SK-N-SH treated with all-trans-retinoic acid at 6 μM for 48 hours (cell line): Measurements from ENCODE around the gene DSP.

Experiments
- ARNTL ChIP-seq: fragments of 450-650 bp; formaldehyde crosslinking; IDR thresholded peaks from 2 replicates; pipeline ENCODE4 v1.5.0; 2020; ENCODE audit warnings: low read depth, mild to moderate bottlenecking, moderate library complexity, borderline replicate concordance
- ESRRG ChIP-seq: fragments of 250-450 bp; sonication (Bioruptor Pico); IDR thresholded peaks from 2 replicates; pipeline ENCODE4 v1.6.1; 2021; ENCODE audit warnings: mild to moderate bottlenecking
- ISL1 ChIP-seq: fragments of 250-450 bp; sonication (Bioruptor Pico); IDR thresholded peaks from 2 replicates; pipeline ENCODE4 v2.1.2; 2022; ENCODE audit warnings: mild to moderate bottlenecking, moderate library complexity
- OSR1 ChIP-seq: fragments of 250-450 bp; sonication (Bioruptor Pico); IDR thresholded peaks from 2 replicates; pipeline ENCODE4 v1.8.0; 2022; ENCODE audit warnings: moderate library complexity, mild to moderate bottlenecking, inconsistent platforms
- PPARA ChIP-seq: fragments of 250-450 bp; sonication (Bioruptor Pico); IDR thresholded peaks from 2 replicates; pipeline ENCODE4 v1.5.0; 2020; ENCODE audit warnings: mild to moderate bottlenecking, borderline replicate concordance
- RARB ChIP-seq: fragments of 250-450 bp; sonication (Bioruptor Pico); IDR thresholded peaks from 2 replicates; pipeline ENCODE4 v1.8.0; 2021; ENCODE audit warnings: mild to moderate bottlenecking, moderate library complexity
- TCF4 ChIP-seq: fragments of 250-450 bp; sonication (Bioruptor Pico); IDR thresholded peaks from 2 replicates; pipeline ENCODE4 v1.8.0; 2021; ENCODE audit warnings: mild to moderate bottlenecking, moderate library complexity, borderline replicate concordance
- ZFP3 ChIP-seq: fragments of 250-450 bp; sonication (Bioruptor Pico); IDR thresholded peaks from 2 replicates; pipeline ENCODE4 v1.5.0; 2020; ENCODE audit warnings: mild to moderate bottlenecking, moderate library complexity
- ZFP30 ChIP-seq: fragments of 450-650 bp; formaldehyde crosslinking; IDR thresholded peaks from 2 replicates; pipeline ENCODE4 v1.5.0; 2022; ENCODE audit warnings: mild to moderate bottlenecking, moderate library complexity
- ZNF8 ChIP-seq: fragments of 450-650 bp; formaldehyde crosslinking; IDR thresholded peaks from 2 replicates; pipeline ENCODE4 v1.5.0; 2020; ENCODE audit warnings: mild to moderate bottlenecking, moderate library complexity
- TF ChIP-seq, protein P1 (sequence below): fragments of 250-450 bp; sonication (Bioruptor Pico); IDR thresholded peaks from 2 replicates; pipeline ENCODE4 v1.8.0; 2020; ENCODE audit warnings: mild to moderate bottlenecking, moderate library complexity, borderline replicate concordance

DNA sequence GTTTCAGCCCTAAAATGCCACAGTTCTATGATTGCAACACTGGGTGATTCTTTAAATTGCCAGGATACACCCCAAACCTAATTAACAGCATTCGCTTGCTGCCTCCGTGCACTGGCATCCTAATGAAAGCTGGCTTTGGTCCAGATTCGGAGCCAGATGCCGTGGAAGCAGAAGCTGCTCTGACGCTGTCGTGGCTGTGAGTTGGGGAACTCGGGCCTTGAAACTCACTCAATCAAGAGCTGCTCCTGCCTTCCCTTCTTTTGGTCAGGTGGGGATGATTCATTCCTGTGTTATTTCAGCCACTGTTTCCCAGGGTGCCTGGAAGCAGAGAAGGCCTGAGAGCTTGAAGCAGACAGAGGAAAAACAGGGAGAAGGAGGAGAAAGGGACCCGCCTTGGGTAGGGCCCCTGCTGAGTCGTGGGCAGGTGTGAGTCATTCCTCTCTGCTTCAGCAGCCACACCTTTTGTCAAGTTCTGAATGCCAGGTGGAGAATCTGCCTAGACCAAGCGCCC lies 36.2 kb upstream of the DSP start:
- TF ChIP-seq ZFP3 (no peak), OSR1 (CRISPR knock-in tag) (no peak), ARNTL (no peak), ISL1 (CRISPR knock-in tag) (no peak), ZFP30 (CRISPR knock-in tag) (no peak), ZNF8 (no peak), PPARA (CRISPR knock-in tag) (no peak), ESRRG (CRISPR knock-in tag) (no peak), RARB (no peak), TCF4 (CRISPR knock-in tag) (0 out of 2 replicates have a peak, but pooled peaks have one; percentile 17)
- TF ChIP-seq, protein P1, sequence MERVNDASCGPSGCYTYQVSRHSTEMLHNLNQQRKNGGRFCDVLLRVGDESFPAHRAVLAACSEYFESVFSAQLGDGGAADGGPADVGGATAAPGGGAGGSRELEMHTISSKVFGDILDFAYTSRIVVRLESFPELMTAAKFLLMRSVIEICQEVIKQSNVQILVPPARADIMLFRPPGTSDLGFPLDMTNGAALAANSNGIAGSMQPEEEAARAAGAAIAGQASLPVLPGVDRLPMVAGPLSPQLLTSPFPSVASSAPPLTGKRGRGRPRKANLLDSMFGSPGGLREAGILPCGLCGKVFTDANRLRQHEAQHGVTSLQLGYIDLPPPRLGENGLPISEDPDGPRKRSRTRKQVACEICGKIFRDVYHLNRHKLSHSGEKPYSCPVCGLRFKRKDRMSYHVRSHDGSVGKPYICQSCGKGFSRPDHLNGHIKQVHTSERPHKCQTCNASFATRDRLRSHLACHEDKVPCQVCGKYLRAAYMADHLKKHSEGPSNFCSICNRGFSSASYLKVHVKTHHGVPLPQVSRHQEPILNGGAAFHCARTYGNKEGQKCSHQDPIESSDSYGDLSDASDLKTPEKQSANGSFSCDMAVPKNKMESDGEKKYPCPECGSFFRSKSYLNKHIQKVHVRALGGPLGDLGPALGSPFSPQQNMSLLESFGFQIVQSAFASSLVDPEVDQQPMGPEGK (CRISPR knock-in tag), result no peak
